K562 (cell line): ENCODE results near the gene TXLNA. TPM values are rescaled to one million over a fixed set of nuclear protein-coding genes. Genes with fewer than 3 reads are reported as not detected.

Experiments used
- ATAC-seq: fragments of 200-7000 bp; cut with Tn5 transposase; 3 replicates; pipeline ENCODE4 v1.9.1; 2020; ENCODE audit warnings: moderate library complexity
- BruUV-seq: library from RNA; stranded (reverse); fragments of 400-500 nt; replicated peaks from 2 replicates; lab custom pipeline; 2021; lab: Mats Ljungman, UMichigan
- CTCF ChIA-PET: fragments of 300-600 bp; formaldehyde crosslinking; extraction: SDS; loops from one replicate; lab custom pipeline; 2021; ENCODE audit warnings: low intra/inter-chr PET ratio; lab: Yijun Ruan, JAX
- POLR2A ChIA-PET: fragments of 300-600, 350-650 bp; sonication (Branson Sonifier 250); formaldehyde crosslinking; extraction: SDS; loops from one replicate; lab custom pipeline; 2021; ENCODE audit warnings: antibody characterized with exemption, inconsistent platforms; lab: Yijun Ruan, JAX
- DNase-seq, 4 experiments: peaks; one replicate each; pipeline versions ENCODE4 v3.0.0 to v3.0.0-alpha.2; 2011 to 2018; ENCODE audit warnings: low spot score in 3 of 4, mixed read lengths in 3 of 4; ENCODE audit errors: extremely low read depth in 1 of 4
- FAIRE-seq: peaks from 2 replicates; lab custom pipeline; 2011; peaks lifted over from hg19 to GRCh38; lab: Jason Lieb, UNC
- H2AFZ ChIP-seq: 2 replicates; pipeline ENCODE4 v1.6.0; 2011; ENCODE audit warnings: low read depth, low read length, control low read depth, inconsistent platforms
- H3K27ac ChIP-seq: fragments of 200-600 bp; 3 replicates; pipeline ENCODE4 v1.8.0; 2011; ENCODE audit warnings: low read depth, mild to moderate bottlenecking, control low read depth, inconsistent platforms, low read length, moderate library complexity, mixed read lengths; ENCODE audit errors: extremely low read depth
- H3K27me3 ChIP-seq, 2 experiments: fragments of 300-600 bp in 1 of 2; 2 replicates in 1 of 2; 3 replicates in 1 of 2; pipeline versions ENCODE4 v1.6.0 to v1.8.0; 2011; ENCODE audit warnings: inconsistent platforms in 2 of 2, low read length in 2 of 2, mild to moderate bottlenecking in 1 of 2, mixed read lengths in 1 of 2, moderate library complexity in 1 of 2; ENCODE audit not compliant: control insufficient read depth in 2 of 2, insufficient read depth in 2 of 2
- H3K36me3 ChIP-seq: fragments of 300-600 bp; 3 replicates; pipeline ENCODE4 v1.8.0; 2011; ENCODE audit warnings: mild to moderate bottlenecking, low read length, inconsistent platforms; ENCODE audit not compliant: control insufficient read depth, insufficient read depth
- H3K4me1 ChIP-seq, 2 experiments: fragments of 200-600 bp in 1 of 2; replicated peaks in 1 of 2; 2 replicates in 1 of 2; 3 replicates in 1 of 2; pipeline versions ENCODE4 v1.5.1 to v1.8.0; 2011; ENCODE audit warnings: inconsistent platforms in 2 of 2, low read length in 2 of 2, mild to moderate bottlenecking in 1 of 2, mixed read lengths in 1 of 2, moderate library complexity in 1 of 2; ENCODE audit not compliant: control insufficient read depth in 2 of 2, insufficient read depth in 2 of 2
- H3K4me2 ChIP-seq: 2 replicates; pipeline ENCODE4 v1.6.1; 2011; ENCODE audit warnings: low read length, control low read depth, inconsistent platforms, mixed read lengths; ENCODE audit not compliant: insufficient read depth
- H3K4me3 ChIP-seq: fragments of 200-600 bp; sonication (generic), shearing (Covaris generic); 2 replicates; pipeline ENCODE4 v1.5.1; 2016; ENCODE audit warnings: control low read depth, inconsistent platforms
- H3K79me2 ChIP-seq: fragments of 200-600 bp; 3 replicates; pipeline ENCODE4 v1.8.0; 2011; ENCODE audit warnings: low read length, inconsistent platforms; ENCODE audit not compliant: control insufficient read depth, insufficient read depth
- H3K9ac ChIP-seq, 2 experiments: 2 replicates each; pipeline versions ENCODE4 v1.6.0 to v1.6.1; 2011; ENCODE audit warnings: low read depth in 2 of 2, low read length in 2 of 2, control low read depth in 1 of 2, inconsistent platforms in 1 of 2, mild to moderate bottlenecking in 1 of 2, mixed read lengths in 1 of 2; ENCODE audit not compliant: insufficient read depth in 1 of 2
- H3K9me1 ChIP-seq: one replicate; pipeline ENCODE4 v1.6.0; 2011; ENCODE audit warnings: inconsistent platforms, mild to moderate bottlenecking, low read length, moderate library complexity; ENCODE audit not compliant: control insufficient read depth, insufficient read depth
- H3K9me3 ChIP-seq: replicated peaks from 2 replicates; pipeline ENCODE4 v1.5.1; 2011; ENCODE audit warnings: low read depth, low read length, inconsistent platforms; ENCODE audit not compliant: control insufficient read depth, insufficient read depth
- H4K20me1 ChIP-seq: replicated peaks from 2 replicates; pipeline ENCODE4 v1.6.1; 2011; ENCODE audit warnings: low read length, inconsistent platforms, mixed read lengths; ENCODE audit not compliant: control insufficient read depth, insufficient read depth
- IRF2 ChIP-seq: sonication (generic); formaldehyde crosslinking; IDR thresholded peaks from 2 replicates; pipeline ENCODE4 v1.8.1; 2022; ENCODE audit warnings: mild to moderate bottlenecking, missing genetic modification reagents
- SMAD2 ChIP-seq: fragments of 150-350 bp; IDR thresholded peaks from 2 replicates; pipeline ENCODE4 v1.6.1; 2014; ENCODE audit warnings: low read depth, mild to moderate bottlenecking, low read length
- WGBS: fragments of 100-300 bp; shearing (Covaris generic); methylation state at CpG from one replicate; pipeline ENCODE4 v1.1.6; 2016; ENCODE audit warnings: low coverage, mixed read lengths; ENCODE audit not compliant: insufficient coverage; ENCODE audit errors: missing lambda C conversion rate; 5-methylcytosine and 5-hydroxymethylcytosine counted together
- in situ Hi-C: fragments of 300-500 bp; cut with MboI; formaldehyde crosslinking; loops from 4 replicates; pipeline ENCODE4 v1.15.0; 2018; ENCODE audit warnings: inconsistent platforms, mixed read lengths
- intact Hi-C: fragments of 100-400 bp; cut with micrococcal nuclease; formaldehyde crosslinking; loops from 2 replicates; pipeline ENCODE4 v1.14.2; 2022
- polyA plus RNA-seq, 8 experiments: library from polyadenylated mRNA; depleted of rRNA in 4 of 8; stranded (reverse) in 5 of 8; unstranded in 3 of 8; fragments of >200 nt; fragmentation: Nextera tagmentation in 2 of 8; fragmentation: Illumina TruSeq in 1 of 8; extraction: Ambion mirVana in 2 of 8; extraction: Trizol in 1 of 8; gene quantifications; 2 replicates each; pipeline versions ENCODE4 v1.2.1 to v1.2.3, GENCODE V29; 2011 to 2014; ENCODE audit warnings: inconsistent platforms in 1 of 8, missing spikeins in 1 of 8
- total RNA-seq, 7 experiments: library from RNA; depleted of rRNA in 6 of 7; stranded (reverse); fragments of >200 nt in 6 of 7; fragmentation: Illumina TruSeq in 2 of 7; extraction: Trizol in 2 of 7; gene quantifications; 2 replicates each; pipeline versions ENCODE4 v1.2.1 to v1.2.3, GENCODE V29; 2011 to 2021; ENCODE audit warnings: low replicate concordance in 1 of 7
- TF ChIP-seq, protein P1 (sequence below): sonication (generic); formaldehyde crosslinking; IDR thresholded peaks from 2 replicates; pipeline ENCODE4 v1.8.1; 2023; ENCODE audit warnings: mild to moderate bottlenecking, missing genetic modification reagents
- TF ChIP-seq, protein P2 (sequence below): fragments of 450-650 bp; formaldehyde crosslinking; IDR thresholded peaks from 2 replicates; pipeline ENCODE4 v1.4.0; 2022; ENCODE audit warnings: missing genetic modification characterization

The TXLNA gene
- total and polyA plus RNA-seq, 9 of the 15 experiments (the other 6 are each of a cell fraction or from before 2014, with no cell fraction given): 9.2 to 54.5 (median 39.3) TPM

DNA sequence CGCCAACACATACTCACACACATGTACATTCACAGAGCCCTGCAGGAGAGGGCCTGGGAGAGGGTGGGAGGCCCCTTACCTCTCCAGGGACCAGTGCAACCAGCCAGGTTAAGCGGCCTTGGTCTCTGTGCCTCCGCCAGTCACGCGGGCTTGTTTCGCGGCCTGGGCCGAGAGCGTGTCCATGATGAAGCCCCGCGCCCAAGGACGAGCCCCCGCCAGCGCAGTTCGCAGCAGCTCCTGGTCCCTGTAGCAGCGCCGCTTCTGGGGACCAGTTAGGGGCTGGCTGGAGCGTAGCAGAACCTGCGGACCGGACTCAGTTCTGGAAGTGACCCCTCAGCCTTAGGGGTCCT, 60.3 kb downstream of the TXLNA start:
- Histone ChIP-seq H3K4me3 (no peak overlapping the region), H4K20me1 (no peaks in the 10 kb centered on the region), H3K4me2 (no peak overlapping the region)

More for the DNA sequence above, 60.3 kb downstream of the TXLNA start:
- CTCF ChIA-PET: no interaction called here
- Histone ChIP-seq H3K36me3 (no peaks in the 10 kb centered on the region), H3K9ac (no peak overlapping the region), H3K27me3 (no peaks in the 10 kb centered on the region)
- TF ChIP-seq, protein P1, sequence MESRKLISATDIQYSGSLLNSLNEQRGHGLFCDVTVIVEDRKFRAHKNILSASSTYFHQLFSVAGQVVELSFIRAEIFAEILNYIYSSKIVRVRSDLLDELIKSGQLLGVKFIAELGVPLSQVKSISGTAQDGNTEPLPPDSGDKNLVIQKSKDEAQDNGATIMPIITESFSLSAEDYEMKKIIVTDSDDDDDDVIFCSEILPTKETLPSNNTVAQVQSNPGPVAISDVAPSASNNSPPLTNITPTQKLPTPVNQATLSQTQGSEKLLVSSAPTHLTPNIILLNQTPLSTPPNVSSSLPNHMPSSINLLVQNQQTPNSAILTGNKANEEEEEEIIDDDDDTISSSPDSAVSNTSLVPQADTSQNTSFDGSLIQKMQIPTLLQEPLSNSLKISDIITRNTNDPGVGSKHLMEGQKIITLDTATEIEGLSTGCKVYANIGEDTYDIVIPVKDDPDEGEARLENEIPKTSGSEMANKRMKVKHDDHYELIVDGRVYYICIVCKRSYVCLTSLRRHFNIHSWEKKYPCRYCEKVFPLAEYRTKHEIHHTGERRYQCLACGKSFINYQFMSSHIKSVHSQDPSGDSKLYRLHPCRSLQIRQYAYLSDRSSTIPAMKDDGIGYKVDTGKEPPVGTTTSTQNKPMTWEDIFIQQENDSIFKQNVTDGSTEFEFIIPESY (CRISPR knock-in tag): peak; percentile 95
- TF ChIP-seq, protein P2, sequence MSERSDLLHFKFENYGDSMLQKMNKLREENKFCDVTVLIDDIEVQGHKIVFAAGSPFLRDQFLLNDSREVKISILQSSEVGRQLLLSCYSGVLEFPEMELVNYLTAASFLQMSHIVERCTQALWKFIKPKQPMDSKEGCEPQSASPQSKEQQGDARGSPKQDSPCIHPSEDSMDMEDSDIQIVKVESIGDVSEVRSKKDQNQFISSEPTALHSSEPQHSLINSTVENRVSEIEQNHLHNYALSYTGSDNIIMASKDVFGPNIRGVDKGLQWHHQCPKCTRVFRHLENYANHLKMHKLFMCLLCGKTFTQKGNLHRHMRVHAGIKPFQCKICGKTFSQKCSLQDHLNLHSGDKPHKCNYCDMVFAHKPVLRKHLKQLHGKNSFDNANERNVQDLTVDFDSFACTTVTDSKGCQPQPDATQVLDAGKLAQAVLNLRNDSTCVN (CRISPR knock-in tag): no peak
- TF ChIP-seq IRF2: 0 out of 2 replicates have a peak, but pooled peaks have one; percentile 44
- TF ChIP-seq SMAD2: no peak
- TF ChIP-seq, all 486 proteins: peak for 2
- 95% methylated on average over 15 of the region's 20 CpGs for WGBS
- H3K27ac ChIP-seq: no peak overlapping the region
- no peaks in the 10 kb centered on the region for H3K9me3 ChIP-seq
- BruUV-seq: no TSS peak
- FAIRE-seq (no peak), DNase-seq (no peak), ATAC-seq (no peak)
- H3K79me2 ChIP-seq: no peaks in the 10 kb centered on the region
- intact Hi-C loops: no loop called here
- H3K9me1 ChIP-seq: no peaks in the 10 kb centered on the region
- H2AFZ ChIP-seq: no peak overlapping the region
- in situ Hi-C loops: no loop called here
- H3K4me1 ChIP-seq: peaks cover 28 to 32% of the 10 kb centered on the region in 2 experiments; a peak in 4 of 5 replicates
- POLR2A ChIA-PET: interaction anchor here (1.2 kb wide), 2 partner anchors 9 to 20 kb away, joined by 3 to 4 read pairs; no protein-coding TSS in a partner anchor
